GM19324 (cell line): ENCODE data around the gene MAGI2.
"Not testable (repeated sequence)": the region's sequence is repeated elsewhere in the genome, so short reads cannot be mapped to it uniquely, and the experiment has no call there.

Experiments used
- ATAC-seq: cut with Tn5 transposase; IDR thresholded peaks from one replicate; pipeline ENCODE4 v1.9.1; 2021; ENCODE audit warnings: mild to moderate bottlenecking, moderate library complexity; ENCODE audit not compliant: unreplicated experiment, low FRiP score

The MAGI2 gene

DNA sequence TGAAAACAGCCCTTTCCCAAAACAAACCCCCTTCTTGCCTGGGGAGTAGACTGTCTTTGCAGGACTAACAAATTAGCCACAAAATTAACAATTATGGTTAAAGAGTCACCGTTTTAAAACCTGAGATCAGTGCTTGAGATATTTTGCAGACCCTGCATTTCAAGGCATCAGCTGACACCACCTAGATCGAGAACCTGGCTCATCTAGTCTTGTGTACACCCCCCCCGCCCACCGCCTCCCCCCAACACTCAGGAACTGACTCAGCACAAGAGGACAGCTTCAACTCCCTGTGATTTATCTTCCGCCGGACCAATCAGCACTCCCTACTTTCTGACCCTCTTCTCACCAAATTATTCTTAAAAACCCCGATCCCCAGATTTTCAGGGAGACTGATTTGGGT, 917.8 kb downstream of the MAGI2 start:
- ATAC-seq, result no peak

GRCh38 chr7:78530351-78530750, 923.1 kb downstream of the MAGI2 start:
- no peak for ATAC-seq

DNA sequence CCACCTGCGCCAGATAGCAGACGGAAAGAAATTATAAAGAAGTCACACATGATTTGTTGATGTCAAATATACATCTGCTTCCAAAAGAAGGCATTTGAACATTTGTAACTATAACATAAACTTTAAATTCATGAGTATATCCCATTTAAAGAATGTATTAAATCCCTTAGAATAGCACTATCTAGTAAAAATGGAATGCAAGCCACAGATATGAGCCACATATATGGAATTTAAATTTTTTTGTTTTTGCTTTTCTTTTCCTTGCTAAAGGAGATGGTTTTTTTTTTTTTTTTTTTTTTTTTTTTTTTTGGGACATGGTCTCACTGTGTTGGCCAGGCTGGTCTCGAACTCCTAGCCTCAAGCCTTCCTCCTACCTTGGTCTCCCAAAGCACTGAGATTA, 924.1 kb downstream of the MAGI2 start:
- ATAC-seq, result no peak

DNA sequence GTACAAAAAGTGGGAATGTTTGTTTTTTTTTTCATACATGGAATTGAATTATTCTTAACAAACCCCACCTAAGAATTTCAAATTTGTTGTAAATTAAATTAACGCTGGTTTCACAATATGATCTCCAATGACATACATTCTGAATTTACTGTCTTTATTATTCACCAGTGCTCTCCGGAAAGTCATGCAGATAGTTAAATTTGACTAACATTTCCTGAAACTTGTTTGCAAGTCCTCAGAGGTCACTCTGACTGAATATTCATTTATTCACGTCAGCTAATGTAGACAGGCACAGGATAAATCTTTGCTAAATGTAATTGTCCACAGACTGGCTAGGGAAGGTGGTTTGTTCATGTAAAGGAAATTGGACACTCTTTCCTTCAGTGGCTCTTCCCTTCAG, 924.5 kb downstream of the MAGI2 start:
- no peak for ATAC-seq

DNA sequence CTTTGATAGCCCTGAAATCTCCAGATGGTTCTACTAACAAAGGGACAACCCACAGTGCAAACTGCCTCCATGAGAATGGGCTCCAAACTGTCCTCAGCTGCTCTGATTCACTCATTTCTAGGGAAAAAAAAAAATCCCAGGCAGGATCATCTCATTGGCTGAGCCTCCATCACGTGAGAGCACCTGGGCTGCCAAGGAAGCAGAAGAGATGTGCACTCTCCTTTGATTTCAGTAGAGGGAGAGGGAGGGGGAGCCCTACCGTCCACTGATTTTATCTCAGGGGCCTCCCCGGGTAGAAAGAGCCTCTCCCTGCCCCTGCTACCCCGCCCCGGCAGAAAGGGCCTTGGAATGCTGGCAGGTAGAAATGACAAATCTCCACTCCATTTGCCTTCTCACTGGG, 929.5 kb downstream of the MAGI2 start:
- ATAC-seq, result no peak

- ATAC-seq, result no peak
Measured at GRCh38 chr7:78521961-78522360, 931.5 kb downstream of the MAGI2 start.

GRCh38 chr7:78516450-78516849, 937.0 kb downstream of the MAGI2 start:
- ATAC-seq, result no peak

- no peak for ATAC-seq
Measured at GRCh38 chr7:78514634-78515033, 938.8 kb downstream of the MAGI2 start.

- ATAC-seq, result no peak
Measured at GRCh38 chr7:78510580-78511188, 942.8 kb downstream of the MAGI2 start.

DNA sequence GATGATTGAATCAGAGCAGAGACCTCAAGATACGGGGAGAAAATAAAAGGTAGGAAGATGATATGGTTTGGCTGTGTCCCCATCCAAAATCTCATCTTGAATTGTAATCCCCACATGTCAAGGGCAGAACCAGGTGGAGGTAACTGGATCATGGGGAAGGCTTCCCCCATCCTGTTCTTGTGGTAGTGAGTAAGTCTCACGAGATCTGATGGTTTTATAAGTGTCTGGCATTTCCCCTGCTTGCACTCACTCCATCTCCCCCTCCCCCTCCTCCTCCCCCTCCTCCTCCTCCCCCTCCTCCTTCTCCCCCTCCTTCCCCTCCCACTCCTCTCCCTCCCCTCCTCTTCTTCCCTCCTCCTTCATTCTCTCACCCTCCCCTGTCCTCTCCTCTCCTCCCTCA, 950.2 kb downstream of the MAGI2 start:
- ATAC-seq, result not testable (repeated sequence)

DNA sequence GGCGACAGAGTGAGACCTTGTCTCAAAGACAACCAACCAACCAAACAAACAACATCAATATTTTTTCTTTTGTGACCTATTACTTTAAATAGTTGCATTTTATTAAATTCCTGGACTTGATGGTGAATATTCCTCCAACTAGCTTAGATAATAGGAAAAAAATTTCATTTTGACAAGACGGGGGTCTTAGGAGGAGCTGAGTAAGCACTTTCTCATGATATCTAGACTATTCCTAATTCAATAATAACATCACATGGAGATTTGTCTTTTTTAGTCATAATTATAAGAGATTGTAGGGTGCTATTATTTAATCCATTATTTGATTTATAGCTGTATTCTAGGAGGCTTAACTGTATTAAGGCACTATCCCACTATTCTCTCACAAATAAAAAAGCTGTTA, 952.4 kb downstream of the MAGI2 start:
- no peak for ATAC-seq

GRCh38 chr7:78499971-78500370, 953.5 kb downstream of the MAGI2 start:
- no peak for ATAC-seq

DNA sequence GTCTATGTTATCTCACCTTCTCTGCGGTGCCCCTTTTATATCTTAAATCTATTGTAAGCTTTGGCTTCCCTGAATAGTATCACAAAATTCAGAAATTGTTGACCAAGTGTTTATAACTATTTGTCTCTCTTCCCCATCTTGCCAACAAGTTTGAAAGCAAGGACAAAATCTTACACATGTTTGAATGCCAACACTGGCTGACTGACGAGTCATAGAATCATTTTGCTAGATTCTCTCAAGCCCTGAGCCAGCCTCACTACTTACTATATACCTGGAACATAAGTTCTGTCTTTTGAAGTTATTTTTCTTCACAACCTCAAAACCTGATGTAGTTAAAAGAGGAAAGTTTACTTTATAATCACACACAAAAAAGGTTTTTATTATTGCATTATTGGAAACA, 954.2 kb downstream of the MAGI2 start:
- ATAC-seq, result no peak

DNA sequence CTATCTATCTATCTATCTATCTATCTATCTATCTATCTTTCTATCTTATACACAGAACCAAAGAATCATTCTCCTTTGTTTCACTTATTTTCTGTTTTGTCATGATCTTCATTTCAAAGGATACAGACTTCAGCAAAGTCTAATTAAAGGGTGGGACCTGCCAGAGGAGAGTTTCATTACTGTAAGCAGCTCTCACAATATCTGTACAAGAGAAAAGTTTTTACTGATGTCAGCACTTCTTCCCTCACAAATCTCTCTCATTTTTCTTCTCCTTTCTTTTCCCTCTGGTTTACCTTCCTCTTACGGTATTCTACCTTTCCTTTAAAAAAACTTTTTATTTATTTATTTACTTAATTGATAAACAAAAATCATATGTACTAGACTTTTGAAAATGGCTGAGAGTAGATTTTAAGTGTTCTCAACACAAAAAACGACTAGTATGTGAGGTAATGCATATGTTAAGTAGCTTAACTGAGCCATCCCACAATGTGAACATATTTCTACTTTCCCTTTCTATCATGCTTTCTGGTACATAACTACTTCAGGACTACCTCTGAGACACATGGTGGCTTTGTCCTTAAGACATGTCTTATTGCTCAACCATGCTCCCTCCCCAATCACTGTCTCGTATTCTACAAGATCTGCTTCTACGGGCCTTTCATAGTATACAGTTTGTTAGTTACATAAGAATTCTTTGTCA, 955.6 kb downstream of the MAGI2 start:
- ATAC-seq, result no peak

GRCh38 chr7:78496096-78496630, 957.3 kb downstream of the MAGI2 start:
- no peak for ATAC-seq

GRCh38 chr7:78493401-78493800, 960.1 kb downstream of the MAGI2 start:
- no peak for ATAC-seq

GRCh38 chr7:78492146-78492545, 961.3 kb downstream of the MAGI2 start:
- ATAC-seq, result no peak

DNA sequence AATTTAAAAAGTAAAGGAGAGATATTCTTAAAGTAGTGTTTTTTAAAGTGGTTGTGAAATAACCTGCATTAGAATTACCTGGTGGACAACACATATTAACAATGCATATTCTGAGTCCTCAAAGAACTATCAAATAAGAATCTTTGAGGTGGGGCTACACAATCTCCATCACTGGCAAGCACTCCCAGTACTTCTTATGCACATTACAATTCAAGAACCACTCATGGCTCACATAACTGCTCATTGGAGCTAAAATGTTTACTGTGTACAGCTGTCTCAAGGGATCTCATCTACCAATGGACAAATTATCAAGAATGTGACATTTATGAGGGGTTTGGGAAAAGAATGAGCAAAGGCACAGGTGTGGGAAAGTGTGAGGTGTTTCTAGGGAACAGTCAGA, 962.9 kb downstream of the MAGI2 start:
- ATAC-seq, result no peak

GRCh38 chr7:78489476-78490240, 963.8 kb downstream of the MAGI2 start:
- no peak for ATAC-seq

GRCh38 chr7:78487464-78487863, 966.0 kb downstream of the MAGI2 start:
- ATAC-seq, result no peak

DNA sequence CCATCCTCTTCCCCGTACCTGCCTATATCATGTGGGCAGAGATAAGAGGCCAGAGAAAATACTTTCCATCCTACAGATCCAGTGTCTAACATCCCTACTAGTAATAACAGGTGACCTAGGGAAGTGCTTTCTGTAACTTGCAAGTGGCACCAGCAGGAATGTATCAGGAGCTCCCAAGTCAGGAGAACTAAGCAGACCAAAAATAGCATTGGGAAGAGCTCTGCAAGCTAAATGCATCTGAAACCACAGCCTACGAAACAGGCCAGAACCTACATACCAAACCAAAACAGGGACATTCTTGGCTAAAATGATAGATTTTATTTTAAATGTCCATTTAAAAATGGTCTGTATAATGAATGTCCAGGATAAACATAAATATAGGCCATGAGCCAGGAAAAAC, 974.1 kb downstream of the MAGI2 start:
- no peak for ATAC-seq
